NCI-H510A (cell line): ENCODE measurements around the gene UTS2B.
A peak's percentile ranks its signal among the peaks of the same experiment; 100 is the strongest.

Source experiments
- DNase-seq: peaks from one replicate; lab custom pipeline; 2025; lab: John Stamatoyannopoulos, UW

UTS2B gene

DNA sequence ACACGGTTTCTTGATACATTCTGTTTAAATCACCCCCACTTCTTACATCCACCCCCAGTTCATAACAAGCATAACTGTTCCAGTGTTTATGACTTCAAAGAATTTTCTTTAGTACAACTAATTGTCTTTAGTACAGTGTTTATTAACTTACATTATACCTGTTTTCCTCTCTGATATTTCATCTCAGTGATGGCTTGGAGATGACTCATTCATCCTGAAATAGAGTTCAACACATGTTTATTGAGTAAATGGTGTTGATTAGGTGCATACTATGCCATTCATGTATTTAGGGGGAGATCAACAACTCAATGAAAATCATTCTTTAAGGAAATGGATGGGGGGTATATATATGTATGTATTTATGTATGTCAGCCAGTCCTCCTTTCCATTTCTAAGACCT lies 21.7 kb upstream of the UTS2B start:
- DNase-seq, result no peak

DNA sequence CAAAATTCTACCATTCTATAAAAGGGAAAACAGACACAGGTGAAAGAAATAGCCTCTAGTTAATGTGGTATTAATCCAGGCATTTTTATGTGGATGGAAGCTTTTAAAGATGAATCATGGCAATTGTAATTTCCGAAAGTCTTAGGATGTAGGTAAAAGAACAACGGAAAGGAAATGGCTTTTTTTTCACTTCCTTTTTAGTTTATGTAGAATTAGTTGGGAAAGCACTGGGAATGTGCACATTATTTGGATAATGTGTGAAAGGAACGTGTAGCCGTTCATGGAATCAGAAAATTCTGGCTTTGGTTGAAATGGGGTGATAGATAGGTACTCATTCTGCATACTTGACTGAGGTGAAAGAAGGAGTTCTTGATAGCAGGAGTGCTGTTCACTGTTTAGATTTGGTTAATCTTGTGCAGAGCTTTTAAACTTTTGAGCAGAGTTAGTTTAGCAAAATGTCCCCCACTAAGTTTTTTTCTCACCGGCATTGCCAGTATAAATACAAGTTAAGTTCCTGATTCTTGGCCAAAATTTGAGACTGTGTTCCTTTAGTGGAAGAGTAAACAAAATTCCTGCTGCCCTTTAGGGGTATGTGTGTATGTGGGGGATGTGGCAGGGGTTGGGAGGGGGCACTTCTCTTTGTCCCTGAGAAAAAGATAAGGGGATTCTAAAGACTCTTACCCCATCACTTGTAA lies 20.2 kb upstream of the UTS2B start:
- no peak for DNase-seq

DNA sequence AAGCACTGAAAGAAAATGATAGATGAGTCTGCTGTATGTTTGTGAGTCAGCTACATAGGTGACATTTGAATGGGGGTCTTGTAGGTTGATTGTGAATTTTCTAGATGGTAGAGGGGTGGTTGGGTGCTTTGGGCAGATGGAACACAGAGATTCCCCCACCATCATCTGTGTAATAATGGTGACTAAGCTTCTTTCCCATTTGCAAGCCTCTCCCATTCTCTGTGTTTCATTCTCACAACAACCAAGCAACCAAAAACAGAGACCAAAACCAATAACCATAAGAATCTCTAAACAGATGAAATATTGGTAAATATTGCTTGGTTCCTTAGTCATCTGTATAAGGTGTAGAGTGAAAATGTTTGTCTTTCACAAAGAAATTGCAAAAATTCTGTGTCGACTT lies 17.8 kb upstream of the UTS2B start:
- no peak for DNase-seq

DNA sequence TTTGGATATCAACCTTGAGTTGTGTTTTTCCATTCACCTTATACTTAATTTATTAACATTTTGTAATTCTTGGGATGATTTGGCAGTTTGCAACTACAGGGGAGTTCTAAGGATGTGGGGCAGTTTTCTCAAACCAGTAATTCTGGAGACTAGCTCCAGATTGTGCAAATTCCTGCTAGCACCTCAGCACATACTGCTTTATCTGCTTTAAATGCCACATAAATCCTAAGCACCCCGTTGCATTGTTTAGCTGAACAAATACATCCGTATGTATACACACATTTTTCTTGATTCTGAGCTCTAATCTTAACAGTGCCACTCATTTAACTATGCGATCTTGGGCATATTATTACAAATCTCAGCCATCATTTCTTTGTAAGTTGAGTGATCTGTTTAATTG lies 16.9 kb upstream of the UTS2B start:
- no peak for DNase-seq

DNA sequence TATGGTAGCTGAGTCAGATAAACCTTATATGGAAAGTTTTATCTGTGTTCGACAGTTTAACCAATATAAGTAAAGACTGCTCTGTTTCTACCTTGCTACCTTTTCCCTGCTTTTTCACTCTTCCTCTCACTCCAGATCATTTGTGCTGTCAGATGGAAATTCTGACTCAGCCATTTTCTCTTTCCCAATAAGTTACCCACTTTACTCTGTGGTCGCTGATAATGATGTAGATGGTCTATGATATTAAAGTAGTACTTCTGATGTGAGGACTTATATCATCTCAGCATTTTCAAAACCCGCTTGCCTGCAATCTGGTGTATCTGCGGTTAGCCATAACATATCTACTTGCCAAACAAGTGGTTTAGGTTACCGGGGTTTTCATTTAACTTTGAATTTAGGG lies 15.0 kb upstream of the UTS2B start:
- no peak for DNase-seq

DNA sequence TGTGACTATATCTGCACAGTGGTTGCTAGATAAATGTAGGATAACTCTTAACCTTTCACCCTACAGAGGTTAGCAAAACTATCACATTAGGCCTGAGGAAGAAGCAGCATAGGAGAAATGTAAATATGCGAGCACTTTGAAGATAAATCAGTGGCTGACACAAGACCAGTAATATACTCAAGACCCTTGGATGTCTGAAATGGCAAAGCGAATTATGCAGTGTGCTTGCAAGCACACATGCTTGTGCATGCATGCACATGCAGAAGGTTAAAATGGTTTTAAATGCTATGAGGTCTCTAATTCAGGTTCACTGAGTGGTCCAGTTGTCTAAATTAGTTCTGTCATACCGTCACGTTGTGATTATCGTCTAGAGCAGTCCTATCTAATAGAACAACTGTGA lies 13.6 kb upstream of the UTS2B start:
- no peak for DNase-seq

DNA sequence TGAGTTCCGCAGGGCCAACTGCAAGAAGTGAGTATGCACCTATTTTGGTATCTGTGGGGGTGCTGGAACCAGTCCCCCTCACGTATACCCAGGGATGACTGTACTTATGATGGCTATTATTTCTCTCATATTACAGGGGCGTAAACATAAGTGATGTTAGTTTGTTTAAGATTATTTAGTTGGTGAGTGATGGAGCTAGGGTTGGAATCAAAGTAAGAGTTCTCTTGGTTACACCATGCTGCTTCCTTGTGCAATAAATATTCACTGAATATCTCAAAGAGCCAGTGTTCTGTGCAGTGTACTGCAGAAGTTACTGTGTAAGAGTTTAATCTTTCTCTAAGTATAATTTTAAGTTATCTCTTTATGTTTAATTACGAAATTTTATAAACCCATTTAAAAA lies 12.8 kb upstream of the UTS2B start:
- DNase-seq, result no peak

DNA sequence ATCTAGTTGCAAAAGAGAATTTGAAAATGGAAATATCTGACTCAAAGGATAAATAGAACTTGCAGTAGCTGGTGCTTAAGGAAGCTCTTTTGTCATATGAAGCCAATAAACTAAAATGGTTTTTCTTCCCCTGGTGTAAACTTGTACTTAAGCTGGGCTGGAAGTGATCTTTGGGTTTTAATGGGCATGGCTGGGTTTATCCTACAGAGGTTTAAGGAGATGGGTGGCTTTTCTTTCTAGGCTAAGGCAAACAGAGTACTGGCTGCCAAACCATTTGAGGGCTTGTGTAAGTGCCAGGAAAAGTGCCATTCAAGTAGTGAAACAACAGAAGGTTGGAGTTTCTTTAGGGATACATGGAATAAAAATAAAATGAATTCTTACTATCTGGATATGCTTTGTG lies 12.1 kb upstream of the UTS2B start:
- no peak for DNase-seq

DNA sequence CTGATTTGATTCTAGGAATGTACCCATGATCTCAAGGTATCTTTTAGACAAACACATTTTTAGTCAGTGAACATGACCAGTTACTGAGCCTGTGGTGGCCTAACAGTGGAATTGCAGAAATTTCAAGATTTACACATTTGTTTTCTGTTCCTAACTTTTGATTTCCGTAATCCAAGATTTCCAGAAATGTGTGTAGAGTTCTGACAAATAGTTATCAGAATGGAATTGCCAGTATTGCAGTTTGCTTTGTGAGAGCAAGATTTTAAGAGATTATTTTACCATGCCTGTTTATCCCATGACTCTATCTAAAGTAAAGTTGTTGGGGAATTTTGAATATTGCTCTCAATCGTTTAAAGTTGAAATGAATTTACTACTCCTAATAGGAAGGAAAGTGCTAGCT lies 11.7 kb upstream of the UTS2B start:
- no peak for DNase-seq

DNA sequence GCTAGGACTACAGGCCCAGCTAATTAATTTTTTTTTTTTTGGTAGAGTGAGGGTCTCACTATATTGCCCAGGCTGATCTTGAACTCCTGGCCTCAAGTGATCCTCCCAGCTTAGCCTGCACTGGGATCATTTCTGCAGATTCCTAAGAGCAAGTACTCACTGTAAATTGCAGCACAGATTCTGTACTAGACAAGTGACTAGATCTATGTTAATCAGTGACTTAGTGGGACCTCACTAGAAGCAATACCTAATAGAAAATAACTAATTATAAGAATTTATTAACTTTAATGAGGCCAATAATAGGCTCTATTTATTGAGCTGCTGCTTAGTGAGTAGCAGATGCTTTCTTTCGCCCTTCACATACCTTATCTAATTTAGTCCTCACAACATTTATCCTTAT lies 10.6 kb upstream of the UTS2B start:
- no peak for DNase-seq

DNA sequence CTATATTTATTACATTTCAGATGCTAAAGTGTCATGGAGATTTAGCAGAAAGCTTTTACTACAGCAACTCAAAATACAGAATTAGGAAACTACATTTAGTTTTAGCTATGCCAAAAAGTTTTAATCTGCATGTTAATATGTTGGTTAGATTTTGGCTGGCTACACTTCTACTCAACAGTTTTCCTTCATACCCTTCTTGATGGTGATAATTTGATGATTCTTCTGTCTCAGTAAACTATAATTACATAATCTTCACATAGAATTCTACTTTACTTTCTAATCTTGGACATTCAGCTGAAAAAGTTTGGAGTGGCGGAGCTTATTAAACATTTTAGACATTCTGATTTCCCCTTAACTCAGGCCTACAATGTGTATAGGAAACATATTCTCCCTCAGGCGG lies 10.0 kb upstream of the UTS2B start:
- DNase-seq, result no peak

DNA sequence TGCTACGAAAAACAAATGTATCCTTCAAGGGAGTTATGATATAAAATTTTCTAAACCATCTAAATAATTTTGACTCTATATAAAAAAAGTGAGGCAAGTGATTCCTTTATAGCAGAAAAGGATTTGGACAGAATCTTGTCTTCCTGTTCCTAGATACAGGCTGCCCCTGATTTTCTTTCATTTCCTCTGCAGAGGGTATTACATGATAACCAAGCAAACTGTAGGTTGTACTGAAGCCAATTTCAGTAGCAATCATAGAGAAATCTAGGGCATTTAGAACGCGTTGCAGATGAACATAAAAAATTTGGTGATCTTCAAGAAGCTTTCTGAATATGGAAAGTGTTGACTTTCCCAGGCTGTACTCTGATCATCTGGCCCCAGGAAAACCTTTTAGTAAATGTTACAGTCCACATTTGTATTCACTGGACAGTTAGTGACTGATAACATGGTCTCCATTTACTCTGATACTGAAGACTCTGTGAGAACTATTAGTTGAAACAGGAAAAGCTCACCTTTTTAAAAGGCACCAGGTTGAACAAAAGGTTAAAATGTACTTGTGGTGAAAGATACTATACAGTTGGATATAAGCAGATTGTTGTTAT lies 9.1 kb upstream of the UTS2B start:
- no peak for DNase-seq

DNA sequence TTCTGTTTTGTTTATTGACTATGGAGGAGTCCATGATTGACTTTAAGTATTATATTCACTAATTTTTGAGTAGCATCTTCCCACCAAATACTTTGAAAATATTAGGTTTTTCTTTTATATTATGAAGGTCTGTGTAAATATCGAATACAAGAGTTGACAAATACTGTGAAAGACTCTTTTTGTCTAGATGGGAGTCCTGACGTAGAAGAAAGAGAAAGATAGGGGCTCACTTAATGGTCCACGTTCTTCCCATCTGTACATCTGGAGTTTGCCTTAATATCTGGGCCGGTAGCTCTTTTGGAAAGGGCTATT lies 7.8 kb upstream of the UTS2B start:
- no peak for DNase-seq

DNA sequence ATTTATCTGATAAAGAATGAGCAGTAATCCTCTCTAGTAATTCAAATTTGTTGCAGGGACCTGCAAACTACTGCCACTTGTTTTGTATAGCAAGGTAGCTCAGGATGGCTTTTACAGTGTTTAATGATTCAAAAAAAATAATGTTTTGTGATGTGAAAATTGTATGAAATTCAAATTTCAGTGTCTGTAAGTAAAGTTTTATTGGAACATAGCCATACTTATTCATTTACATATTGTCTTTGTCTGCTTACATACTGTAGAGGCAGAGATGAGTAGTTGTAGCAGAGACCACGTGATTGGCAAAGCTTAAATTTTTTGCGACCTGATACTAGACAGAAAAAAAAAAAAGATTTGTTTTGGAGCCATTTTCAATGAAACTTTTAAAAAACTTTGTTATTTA lies 6.5 kb upstream of the UTS2B start:
- DNase-seq, result no peak

DNA sequence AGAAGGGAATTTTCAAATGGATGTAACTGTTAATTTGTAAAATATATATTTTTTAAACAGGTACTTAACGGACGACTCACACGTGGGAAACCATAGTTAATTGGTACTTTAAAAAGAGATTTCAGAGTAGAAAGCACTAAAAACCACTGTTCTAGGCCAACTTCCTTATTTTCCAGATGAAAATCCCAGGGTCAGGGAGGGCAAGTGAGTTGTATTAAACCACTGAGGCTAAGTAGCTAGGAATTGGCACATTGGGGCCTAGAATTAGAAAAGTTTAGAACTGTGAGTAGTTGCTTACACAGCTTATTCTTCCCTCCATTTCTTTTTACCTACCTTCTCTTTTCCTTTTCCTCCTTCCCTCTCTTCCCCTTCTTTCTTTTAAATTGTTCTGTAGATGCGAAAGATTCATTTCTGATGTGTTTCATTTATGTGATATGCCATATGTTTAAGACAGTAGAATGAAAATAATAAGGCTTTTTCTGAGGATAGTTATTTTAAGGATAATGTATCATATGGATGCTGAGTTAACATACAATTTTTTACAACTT lies 4.1 kb upstream of the UTS2B start:
- DNase-seq, result no peak

DNA sequence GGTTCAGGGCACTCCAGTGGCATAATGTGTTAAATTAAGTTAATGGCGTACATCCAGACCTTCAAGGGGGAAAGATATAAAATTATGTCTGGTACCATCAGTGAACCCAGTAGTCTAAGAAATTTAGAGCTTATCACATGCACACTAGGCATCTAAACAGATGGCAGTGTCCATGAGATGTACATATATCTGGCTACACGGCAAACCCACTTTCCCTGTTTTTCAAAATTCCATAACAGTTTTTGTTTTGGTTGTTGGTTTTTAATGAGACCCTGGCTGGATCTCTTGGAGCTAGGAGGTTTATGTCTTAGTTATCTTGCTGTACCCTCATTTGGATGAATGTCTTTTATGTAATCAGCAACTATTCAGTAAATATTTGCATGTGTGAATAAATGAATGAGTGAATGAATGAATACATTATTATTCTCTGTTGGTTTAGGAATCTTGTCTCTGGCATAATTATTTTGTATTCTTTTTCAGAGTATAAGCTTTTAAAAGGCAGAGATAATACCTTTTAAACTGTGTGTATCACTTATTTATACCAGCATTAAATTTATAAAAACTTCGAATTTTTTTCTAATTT lies 3.1 kb upstream of the UTS2B start:
- DNase-seq, result no peak

DNA sequence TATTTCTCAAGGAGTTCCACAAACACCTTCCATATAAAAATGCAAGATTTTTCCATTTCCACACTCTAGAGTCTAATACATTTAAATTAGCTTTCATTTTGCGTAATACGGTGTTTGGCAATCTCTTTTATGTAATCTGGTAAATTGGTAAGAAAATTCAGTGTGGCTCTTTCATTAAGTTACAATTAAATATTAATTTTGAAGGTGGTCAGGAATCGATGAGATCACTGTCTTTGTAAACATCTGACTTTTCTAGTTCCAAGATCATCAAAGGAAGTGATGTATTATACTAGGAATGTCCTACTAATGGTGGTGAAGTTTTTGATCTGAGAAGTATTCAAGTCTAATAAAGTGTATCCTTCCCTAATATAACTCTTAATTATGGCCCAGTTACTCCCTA lies 1.1 kb upstream of the UTS2B start:
- DNase-seq, result no peak

DNA sequence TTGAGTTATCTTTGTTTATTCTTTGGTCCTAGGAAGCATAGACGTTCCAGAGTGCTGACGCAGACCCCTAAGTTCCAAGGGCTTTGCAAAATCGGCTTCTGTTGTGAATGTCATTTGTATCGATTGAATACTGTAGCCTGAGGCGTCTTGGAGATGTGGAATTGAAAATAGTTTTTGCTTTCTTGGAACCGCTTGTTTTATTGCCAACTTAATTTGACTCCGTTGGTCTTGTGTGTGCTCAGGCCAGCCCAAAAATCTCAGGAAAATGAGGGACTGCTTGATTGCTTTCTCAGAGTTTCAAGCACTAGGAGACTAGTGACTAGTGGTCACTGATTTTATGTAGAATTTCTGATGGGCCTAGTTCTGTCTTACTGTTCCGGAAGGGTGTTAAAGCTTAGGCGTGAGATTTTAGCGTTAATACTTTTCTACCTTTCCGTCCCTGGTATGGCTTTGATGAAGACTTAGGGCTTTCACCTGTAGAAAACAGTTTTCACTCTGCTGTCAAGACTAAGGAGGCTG lies 263 bp upstream of the UTS2B start:
- DNase-seq, result no peak

DNA sequence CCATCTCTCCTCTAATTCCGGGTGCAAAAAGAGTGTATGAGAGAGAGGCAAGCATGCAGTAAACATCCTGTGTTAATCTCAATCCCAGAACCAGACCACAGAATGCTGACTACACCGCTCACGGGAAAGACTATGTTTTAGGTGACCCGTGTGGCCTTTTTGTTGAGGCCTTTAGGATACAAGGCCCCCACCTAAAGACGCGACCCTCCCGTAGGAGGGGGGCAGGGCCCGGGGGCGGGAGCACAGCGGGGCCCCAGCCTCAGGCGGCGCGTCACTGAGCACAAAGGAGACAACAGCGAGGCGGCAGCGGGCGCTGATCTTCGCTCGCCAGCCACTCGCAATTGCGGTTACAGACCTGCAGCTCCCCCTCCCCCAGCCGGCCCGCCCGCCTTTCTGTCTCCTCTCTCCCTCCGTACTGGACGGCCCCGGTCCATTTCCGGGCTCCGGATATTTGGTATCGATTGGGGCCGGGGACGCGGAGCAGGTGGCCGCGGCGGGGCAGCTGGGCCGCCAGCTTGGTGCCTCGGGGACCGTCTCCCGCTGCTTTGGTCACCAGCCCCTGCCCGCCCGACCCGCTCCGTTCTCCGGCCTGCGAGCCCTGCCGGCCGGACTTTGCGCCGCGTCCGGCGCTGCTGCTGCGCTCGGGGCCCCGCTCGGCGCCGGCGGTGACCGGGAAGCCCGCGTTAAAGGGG lies 1.2 kb downstream of the UTS2B start, which contains the start of gene CCDC50:
Gene CCDC50 (plus strand): TSS at position 433 of the 692 bp plus-strand sequence. CDS start 281 bp downstream, outside the sequence.
- DNase-seq, result peak; percentile 71

DNA sequence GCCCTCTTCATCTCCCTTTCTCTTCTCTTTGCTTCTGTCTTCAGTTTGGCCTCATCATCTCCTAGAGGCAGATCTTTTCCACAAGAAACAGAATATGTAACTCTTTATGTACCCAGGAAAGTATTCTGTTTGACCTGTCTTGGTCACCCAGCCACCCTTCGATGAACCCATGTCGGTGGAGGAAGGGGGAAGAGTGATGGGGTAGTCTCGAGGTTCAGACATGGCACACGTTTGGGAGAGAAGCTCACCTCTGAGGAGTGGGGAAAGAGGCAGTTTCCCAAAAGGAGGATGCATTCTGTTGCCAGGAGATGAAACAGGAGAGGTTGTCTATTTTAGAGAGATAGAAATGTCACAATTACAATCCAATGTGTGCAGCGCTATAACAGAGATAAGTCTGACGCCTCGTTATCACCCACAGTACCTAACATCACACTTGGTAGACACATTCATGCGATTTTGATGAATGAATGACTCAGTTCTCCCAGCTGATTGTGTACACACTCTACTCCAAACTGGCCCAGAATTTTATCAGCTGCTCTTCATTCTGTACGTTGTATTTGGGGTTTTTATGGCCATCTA lies 1.9 kb downstream of the UTS2B start:
- no peak for DNase-seq

DNA sequence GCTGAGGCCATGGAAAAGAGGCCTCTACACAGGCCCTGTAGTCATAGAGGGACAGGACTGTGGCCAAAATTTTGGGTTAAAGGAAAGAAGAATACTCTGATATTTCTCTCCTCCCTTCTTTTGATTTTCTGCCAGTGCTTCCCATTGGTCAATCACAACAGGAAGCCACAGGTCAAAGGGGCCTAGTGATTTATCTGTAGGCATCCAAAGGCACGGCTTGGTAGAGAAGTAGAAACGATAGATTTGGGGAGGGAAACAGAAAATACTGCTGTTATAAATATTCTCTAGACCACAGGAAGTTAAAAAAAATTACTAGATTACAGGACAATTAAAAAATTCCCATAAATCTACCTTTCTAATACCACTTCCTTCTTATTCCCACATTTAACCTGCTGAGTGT lies 2.8 kb downstream of the UTS2B start:
- no peak for DNase-seq

DNA sequence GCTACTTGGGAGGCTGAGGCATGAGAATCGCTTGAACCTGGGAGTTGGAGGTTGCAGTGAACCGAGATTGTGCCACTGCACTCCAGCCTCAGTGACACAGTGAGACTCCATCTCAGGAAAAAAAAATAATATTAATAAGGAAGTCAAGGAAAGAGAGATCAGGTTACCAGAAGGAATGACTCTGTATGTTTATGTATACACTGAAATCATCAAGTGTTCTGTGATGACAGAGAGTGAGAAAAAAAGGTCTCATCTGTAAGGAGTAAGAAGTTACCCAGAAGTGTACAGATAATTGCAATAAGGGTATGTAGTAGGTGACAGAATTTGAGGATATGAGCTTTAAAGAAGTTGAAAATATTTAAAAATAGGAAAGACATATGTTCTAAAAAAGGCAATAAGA lies 5.4 kb downstream of the UTS2B start:
- no peak for DNase-seq
